Measurements from ENCODE around the gene MOGAT3. TPM values are rescaled to one million over a fixed set of nuclear protein-coding genes. Genes with fewer than 3 reads are reported as not detected.

Gene MOGAT3
- polyA plus RNA-seq, 4 donors = 0.53 to 1.1 (median 0.77) TPM

DNA sequence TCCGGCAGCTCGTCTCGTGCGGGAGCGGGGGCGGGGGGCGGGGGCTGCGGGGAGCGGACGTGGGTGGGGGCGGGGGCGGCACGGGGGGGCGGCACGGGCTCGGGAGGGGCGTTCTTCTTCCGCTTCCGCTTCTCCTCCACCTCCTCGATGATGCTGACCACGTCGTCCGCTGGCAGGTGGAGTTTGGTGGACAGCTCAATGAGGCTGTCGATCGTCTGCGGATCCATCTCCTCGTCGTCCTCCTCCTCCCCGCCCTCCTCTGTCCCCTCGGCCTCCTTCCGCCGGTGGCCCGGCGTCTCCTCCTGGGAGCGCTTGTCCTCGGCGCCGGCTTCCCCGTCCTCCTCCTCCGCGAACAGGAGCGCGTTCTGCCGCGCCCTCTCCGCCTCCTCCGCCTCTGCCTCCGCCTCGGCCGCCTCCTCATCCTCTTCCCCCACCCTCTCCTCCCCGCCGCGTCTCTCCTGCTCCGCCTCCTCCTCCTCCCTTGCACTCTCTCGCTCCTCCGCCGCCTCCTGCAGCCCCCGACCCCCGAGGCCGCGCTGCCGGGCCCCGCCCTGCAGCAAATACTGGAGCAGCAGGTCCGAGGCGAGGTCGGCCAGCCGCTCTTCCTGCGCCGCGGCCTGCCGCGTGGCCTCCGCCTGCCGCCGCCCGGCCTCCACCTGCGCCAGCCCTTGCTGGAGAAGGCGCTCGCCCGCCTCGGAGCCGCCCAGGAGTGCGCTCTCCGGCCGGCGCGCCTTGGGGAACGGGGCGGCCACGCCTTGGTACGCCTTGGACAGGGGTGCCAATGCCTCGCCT, 37.4 kb downstream of the MOGAT3 start:
- DNase-seq (ENCODE audit: low read depth in 4 of 4, low spot score in 3 of 4) = no peak

DNA sequence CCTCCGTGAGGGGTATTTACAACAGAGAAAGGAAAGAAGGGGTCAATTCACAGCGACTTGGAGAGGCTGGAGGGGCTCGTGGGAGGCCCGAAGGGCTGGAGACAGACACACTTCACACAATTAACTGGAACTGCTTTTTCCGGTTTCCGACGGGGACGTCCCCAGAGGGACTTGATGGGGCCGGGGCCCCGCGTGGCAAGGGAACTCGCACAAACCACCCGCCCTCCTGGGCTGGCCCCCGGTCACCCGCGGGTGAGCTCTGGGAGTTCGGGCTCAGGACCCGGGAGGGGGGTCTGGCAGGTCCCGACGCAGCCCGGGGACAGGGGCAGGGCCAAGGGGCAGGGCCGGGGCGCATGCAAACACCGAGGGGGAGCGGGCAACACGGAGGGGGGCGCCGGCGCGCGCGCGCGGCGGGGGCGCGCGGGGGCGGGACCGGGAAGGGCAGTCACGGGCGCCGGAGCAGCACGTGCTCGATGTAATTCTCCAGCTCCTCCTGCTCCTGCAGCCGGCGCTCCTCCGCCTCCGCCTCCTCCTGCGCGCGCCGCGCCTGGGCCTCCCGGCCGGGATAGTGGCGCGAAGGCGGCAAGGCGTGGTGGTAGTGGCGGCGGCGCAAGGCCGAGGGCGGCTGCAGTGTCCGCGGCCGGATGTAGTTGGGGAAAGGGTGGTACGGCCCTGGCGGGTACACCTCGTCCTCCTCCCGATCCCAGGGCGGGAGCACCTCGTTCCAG, 38.1 kb downstream of the MOGAT3 start:
- DNase-seq (ENCODE audit: low read depth in 4 of 4, low spot score in 3 of 4) = no peak

DNA sequence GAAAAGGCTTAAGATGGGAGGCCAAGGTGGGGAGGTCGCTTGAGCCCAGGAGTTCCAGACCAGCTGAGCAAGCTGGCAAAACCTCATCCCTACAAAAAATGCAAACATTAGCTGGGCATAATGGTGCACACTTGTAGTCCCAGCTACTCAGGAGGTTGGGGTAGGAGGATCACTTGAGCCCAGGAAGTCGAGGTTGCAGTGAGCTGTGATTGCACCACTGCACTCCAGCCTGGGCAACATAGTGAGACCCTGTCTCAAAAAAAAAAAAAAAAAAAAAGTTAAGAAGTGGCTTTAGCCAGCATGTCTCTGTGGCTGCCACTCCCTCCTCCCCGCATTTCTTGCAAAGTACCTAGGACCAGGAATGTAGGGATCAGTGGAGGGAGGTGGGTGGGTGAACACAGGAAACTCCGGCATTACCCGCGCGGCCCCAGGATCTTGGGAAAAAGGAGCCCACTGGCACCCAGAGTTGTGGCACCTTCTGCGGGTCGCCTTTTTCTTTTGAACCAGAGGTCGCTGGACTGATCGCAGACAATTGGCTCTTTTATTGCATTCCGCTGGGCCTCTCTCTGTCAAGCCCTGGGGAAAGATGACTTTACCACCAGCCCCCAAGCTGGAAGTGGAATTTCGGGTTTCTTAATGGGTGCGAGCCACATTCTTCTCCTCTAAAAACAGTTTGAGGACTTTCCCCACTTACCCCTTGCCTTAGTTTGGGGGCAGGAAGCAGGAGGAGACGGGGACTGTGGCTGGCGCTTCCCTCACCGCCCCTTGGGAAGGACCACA, 39.0 kb downstream of the MOGAT3 start:
- DNase-seq (ENCODE audit: low read depth in 4 of 4, low spot score in 3 of 4) = no peak

DNA sequence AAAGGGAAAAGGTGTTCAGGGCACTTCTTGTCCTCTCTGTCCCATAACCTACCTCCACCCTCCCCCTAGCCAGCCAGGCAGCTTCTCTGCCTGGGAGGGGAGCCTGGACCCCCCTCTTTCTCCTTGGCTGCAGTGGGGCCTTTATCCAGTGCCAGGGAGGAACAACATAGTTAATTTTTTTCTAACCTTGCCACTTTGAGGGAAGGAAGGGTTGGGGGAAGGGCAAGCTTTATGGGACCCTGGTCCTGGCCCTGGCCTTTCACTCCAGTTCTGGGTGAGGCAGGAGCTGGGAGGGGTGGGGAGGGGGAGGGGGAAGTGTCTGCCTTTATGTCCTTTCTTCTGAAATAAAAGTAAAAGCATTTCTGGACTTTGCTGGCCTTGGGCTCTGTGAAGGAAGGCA, 39.9 kb downstream of the MOGAT3 start:
- DNase-seq (ENCODE audit: low read depth in 4 of 4, low spot score in 3 of 4) = no peak

DNA sequence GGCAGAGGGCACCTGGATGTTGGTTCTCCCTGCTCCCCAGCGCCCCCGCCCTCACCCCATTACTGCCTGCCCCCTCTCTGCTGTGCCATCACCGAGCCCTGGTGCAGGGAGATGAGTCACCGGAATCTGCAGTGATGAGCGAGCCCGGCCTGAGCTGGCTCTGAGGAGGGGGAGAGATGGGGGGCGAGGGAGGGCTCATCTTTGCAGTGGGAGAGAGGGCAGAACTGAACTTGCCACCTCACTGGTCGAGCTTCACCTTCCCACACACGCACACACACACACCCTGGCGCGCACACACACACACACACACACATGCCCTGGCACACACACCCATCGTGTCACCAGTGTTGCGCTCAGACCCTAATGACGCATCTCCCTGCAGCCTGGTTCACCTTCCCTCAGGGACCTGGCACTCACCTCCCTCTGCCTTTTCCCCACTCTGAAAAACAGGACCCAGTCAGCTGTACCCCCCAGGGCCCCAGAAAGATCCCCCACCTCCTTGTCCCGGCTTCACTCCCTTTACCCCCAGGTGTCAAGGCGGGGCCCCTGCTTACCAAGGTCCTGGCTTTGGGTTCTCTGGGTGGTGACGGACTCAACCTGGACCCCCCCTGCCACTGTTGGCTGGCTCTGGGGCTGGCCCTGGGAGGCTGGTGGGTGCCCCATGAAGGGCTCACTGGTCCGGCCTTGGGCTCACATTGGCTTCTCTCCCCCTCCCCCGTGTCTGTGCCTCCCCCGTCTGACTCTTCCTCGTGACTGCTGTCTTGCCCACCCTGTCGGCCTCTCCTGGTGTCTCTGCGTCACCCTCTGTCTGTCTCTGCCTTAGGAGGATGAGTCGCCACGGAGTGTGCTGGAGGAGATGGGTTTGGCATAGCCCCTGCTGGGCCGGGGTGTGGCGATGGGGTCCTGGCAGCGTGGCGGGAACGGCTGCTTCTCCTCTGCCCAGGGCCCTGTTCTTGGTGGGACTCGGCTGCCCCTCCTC, 40.9 kb downstream of the MOGAT3 start:
- no peak for DNase-seq (ENCODE audit: low read depth in 4 of 4, low spot score in 3 of 4)

DNA sequence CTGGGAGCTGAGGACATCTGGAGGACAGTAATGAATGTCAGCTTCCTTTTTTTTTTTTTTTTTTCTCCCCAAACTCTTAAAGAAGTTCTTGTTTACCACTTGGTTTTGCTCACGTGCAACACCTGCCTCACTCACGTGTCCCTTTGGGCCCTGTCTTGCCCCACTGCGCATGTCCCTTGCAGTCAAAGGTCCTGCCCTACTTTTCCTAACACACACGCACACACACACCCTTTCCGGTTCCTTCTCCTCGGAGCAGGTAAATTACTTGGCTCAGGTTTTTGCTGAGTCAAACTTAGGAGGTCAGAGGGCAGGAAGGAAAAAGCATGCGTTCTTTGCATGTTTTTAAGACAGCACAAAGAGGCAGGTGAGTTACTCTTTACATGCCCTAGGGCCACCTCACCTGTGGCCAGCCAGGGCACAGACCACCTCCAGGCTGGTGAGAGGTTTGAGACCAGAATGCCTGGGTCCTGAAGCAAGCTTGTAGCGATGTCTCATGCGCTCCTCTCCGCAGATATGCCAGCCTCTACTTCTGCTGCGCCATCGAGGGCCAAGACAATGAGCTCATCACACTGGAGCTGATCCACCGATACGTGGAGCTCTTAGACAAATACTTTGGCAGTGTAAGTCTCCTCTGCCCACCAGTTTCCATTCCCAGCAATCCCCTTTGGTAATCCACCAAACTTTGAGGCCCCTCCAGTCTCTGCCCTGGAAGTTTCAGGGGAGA, 43.8 kb downstream of the MOGAT3 start:
- DNase-seq (ENCODE audit: low read depth in 4 of 4, low spot score in 3 of 4) = no peak

DNA sequence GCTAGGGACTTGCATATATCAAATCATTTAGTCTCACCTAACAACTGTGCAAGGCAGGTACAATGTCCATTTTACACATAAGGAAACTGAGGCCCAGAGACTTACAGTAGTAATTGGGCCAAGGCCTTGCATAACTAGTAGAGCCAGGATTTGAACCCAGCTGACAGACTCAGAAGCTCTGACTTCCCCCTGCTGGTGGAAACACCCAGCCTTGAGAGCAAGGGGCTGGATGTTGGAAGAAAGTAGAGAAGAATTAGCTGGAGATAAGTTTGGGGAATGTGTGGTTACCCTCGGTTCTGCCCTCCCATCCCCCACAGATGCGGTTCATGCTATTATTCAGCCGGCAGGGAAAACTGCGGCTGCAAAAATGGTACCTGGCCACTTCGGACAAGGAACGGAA, 44.6 kb downstream of the MOGAT3 start:
- no peak for DNase-seq (ENCODE audit: low read depth in 4 of 4, low spot score in 3 of 4)

DNA sequence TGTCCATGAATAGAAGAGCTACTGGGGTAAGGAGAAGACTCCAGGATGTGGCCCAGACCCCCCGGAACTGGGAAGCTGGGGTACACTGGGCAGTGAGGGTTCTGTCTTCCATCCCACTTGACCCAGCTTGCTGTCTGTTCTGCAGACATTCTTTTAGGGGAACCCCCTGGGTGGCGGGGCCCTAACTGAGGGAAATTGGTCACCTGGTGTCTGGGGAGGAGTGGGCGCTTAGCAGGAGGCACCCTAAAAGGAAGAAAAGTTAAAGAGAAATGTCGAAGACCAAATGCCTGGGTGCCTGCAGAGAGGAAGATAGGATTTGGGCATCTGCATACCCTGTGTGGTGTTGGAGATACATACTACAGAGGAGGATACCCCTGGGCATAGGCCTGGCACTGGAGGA, 45.5 kb downstream of the MOGAT3 start:
- no peak for DNase-seq (ENCODE audit: low read depth in 4 of 4, low spot score in 3 of 4)

DNA sequence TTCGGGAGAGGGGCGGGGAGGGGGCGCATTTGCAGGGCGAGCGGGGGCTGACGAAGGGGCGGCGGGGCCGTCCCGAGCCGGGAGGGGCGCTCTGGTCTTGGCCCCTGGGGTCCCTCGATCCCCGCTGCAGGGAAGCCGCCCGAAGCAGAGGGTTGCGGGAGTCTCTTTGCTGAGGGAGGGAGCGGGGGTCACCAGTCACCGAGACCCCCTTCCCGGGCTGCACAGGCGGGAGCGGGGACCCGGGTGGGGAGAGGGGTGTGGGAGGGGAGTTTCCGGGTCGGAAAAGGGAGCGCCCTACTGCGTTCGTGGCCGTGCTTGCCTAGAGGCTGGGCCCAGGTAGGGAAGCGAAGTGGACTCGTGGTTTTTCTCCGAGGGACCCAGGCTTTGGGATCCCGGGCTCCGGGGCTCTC, 46.1 kb downstream of the MOGAT3 start:
- DNase-seq (ENCODE audit: low read depth in 4 of 4, low spot score in 3 of 4) = no peak

DNA sequence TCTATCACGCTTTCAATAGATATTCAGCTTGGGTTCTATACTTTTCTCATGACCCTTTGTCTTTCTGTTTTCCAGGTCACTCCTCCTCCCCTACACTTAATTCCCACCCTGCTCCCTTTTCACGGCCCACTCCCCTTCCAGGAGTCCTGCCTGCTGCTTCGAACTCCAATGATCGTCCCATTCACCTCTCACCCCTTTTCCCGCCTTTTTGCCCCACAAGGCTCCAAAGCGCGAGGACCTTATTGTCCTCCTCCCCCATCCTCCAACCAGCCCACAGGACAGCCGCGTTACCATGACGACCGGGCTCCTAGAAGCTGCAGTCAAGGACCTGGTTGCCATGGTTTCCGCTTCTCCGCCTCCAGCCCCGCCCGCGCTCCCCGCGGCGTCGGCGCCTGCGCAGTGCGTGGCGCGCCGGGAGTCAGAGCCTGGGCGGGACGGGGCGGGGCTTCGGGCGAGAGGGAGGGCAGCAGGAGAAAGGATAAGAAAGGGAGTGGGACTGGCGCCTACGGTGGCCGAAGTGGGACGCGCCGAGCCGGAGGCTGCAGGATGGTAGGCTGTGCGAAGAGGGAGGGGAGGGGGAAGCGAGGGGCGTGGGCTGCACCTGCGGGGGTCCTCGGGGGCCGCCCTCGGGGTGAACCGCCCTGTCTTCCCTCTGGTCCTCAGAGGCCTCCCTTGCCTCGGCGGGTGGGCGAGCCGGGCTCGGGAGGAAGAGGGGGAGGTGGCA, 46.7 kb downstream of the MOGAT3 start, which contains the start of gene AP1S1:
Gene AP1S1, plus strand, starts transcription at position 508 of the 724 bp plus-strand sequence. Its CDS starts 39 bp downstream, at position 547.
- peak; percentile 86 to 92 (median 91) for DNase-seq (ENCODE audit: low read depth in 4 of 4, low spot score in 3 of 4)

DNA sequence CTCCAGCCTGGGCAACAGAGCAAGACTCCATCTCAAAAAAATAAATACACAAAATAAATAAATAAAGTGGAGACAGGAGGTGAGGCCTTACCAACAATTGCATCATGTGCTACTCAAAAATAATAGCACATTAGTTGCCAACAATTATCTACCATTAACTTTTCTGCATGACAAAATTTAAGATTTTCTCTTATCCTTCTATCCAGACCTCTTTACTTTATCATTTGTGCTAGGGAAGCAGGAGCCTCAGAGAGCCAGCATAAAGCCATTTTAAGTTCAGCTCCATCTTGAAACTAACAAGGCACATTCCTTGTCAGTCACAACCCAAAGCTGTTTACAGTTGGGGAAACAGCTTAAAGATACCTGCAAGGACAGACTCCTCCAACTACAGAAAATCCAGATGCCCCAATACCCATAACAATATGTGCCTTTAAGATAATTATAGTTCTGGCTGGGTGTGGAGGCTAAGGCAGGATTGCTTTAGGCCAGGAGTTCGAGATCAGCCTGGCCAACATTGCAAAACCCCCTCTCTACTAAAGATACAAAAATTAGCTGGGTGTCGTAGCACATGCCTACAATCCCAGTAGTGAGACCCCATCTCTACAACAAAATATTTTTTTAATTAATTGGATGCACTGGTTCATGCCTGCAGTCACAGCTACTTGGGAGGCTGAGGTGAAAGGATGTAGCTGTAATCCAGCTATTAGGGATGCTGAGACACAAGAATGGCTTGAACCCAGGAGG, 48.8 kb downstream of the MOGAT3 start:
- no peak for DNase-seq (ENCODE audit: low read depth in 4 of 4, low spot score in 3 of 4)

Other genes with a start within 250 kb of the MOGAT3 start
- gene MUC12, start 231.5 kb downstream of the MOGAT3 start, polyA plus RNA-seq (ENCODE audit: insufficient read length in 4 of 4) = under 1 TPM in 2 of 4 donors, not detected in 2; 0.10 to 0.24 TPM
- gene MUC17, start 181.0 kb downstream of the MOGAT3 start, polyA plus RNA-seq (ENCODE audit: insufficient read length in 4 of 4) = under 1 TPM in 1 of 4 donors, not detected in 3; 0.13 TPM
- 10 to 100 TPM; 15.6 to 19.0 (median 17.1) TPM for gene TRIM56, start 115.6 kb downstream of the MOGAT3 start, polyA plus RNA-seq (ENCODE audit: insufficient read length in 4 of 4)
- 1 to 10 TPM in 3 of 4 donors, under 1 TPM in 1; 0.83 to 1.4 (median 1.2) TPM for gene SERPINE1, start 73.9 kb downstream of the MOGAT3 start, polyA plus RNA-seq (ENCODE audit: insufficient read length in 4 of 4)
- 10 to 100 TPM; 72.9 to 79.6 (median 73.5) TPM for gene AP1S1, start 46.6 kb downstream of the MOGAT3 start, polyA plus RNA-seq (ENCODE audit: insufficient read length in 4 of 4)
- gene VGF, start 35.5 kb downstream of the MOGAT3 start, polyA plus RNA-seq (ENCODE audit: insufficient read length in 4 of 4) = under 1 TPM; 0.09 to 0.29 (median 0.13) TPM
- gene NAT16, start 20.7 kb downstream of the MOGAT3 start, polyA plus RNA-seq (ENCODE audit: insufficient read length in 4 of 4) = under 1 TPM in 1 of 4 donors, not detected in 3; 0.13 TPM
- gene PLOD3, start 16.5 kb upstream of the MOGAT3 start, polyA plus RNA-seq (ENCODE audit: insufficient read length in 4 of 4) = 10 to 100 TPM; 42.1 to 50.0 (median 45.4) TPM
- gene ZNHIT1, start 17.1 kb upstream of the MOGAT3 start, polyA plus RNA-seq (ENCODE audit: insufficient read length in 4 of 4) = 10 to 100 TPM; 56.5 to 84.1 (median 59.1) TPM
- gene CLDN15, start 36.8 kb upstream of the MOGAT3 start, polyA plus RNA-seq (ENCODE audit: insufficient read length in 4 of 4) = 10 to 100 TPM in 2 of 4 donors, 1 to 10 TPM in 2; 9.7 to 11.9 (median 10.9) TPM
- 100 to 1,000 TPM; 124 to 182 (median 131) TPM for gene FIS1, start 44.0 kb upstream of the MOGAT3 start, polyA plus RNA-seq (ENCODE audit: insufficient read length in 4 of 4)
- 10 to 100 TPM; 72.8 to 78.8 (median 75.2) TPM for gene IFT22, start 120.8 kb upstream of the MOGAT3 start, polyA plus RNA-seq (ENCODE audit: insufficient read length in 4 of 4)
- gene COL26A1, start 161.8 kb upstream of the MOGAT3 start, polyA plus RNA-seq (ENCODE audit: insufficient read length in 4 of 4) = 10 to 100 TPM; 24.7 to 32.5 (median 25.7) TPM

Measured in right renal pelvis (tissue), 4 donors.